RPMI8226 (cell line): Measurements from ENCODE around the gene TGFB2.

Experiments
- DNase-seq: peaks from one replicate; pipeline ENCODE4 v3.0.0-alpha.2; 2015

The TGFB2 gene

DNA sequence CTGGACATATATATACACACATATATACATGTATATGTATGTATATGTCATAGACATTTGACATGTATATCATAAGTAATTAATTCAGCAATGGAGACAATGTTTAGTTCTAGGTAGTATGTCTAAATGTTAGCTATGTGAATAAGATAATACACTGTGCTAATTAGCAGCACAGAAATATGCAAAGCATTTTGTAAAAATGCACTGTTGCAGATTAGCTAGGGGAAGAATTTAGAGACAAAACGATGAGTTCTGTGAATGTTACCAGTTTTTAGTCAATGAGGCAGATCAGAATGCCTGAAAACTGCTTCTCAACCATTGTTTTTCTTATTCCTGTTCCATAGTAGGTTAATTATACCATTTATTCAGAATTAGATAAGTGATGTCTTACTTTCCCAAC is 86.3 kb downstream of the TGFB2 start:
- DNase-seq = no peak

DNA sequence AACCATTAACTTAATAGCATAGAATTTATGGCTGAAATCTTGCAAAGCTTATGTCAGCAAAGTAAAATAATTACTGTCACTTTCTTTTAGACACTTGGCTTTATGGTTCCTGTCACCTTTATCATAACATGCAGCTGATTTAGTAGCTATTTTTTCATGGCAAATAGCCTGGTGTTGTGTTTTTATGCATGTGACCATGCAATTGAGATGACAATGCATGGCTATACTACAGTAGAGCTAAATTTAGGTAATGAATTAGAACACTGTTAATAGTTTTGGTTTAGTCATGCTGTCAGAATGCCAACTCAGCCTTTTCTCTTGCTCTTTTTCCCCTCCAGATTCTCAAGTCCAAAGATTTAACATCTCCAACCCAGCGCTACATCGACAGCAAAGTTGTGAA is 88.6 kb downstream of the TGFB2 start:
- DNase-seq = no peak

DNA sequence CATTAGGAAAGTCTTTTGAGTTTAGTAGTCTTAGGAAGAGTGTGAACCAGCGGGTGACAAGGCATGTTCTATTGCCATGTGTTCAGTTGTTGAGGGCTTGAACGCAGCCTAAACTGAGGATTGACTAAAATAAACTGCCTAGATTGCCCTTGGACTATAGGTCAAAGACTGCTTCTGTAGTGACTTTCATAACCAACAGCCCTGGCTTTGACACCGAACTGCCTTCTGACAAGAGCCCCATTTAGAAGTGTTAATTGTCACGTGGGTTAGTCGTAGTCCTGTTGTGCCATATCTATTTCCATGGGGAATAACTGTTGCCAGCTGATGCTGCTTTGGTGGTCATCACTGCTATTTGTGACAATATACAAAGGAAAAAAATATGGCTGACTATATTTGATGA is 90.4 kb downstream of the TGFB2 start:
- no peak for DNase-seq

DNA sequence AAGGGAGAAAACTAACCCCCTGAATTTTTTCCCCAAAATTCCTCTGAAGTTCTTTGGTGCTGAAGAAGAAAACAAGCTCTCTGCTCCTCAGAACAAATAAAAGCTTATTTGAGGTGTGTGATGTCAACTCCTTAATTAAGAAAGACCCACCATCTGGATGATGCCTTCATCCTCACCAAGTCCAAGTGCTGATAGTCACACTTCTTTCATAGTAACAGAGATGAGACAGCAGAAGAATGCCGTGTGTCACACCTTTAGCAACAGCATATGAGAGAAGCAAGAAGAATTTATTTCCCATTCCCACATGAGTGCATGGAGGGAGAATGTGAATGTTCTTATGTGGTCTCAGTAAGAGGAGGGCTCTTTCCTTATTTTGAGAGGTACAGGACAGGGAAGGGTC is 91.2 kb downstream of the TGFB2 start:
- no peak for DNase-seq

DNA sequence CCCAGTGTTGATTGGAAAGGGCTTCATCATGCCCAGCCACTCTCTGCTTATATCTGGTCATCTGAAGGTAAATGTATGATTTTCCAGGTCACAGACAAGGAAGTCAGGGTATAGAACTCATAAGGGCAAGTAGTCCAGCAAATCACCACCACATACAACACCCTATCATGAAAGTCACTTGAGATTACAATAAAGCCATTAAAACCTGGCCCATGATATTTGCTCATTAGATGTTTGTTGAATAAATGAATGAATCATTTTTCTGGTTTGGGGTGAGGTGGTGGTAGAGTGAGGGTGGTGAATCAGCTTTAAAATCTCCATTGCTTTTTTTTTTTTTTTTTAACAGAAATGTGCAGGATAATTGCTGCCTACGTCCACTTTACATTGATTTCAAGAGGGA is 91.9 kb downstream of the TGFB2 start:
- no peak for DNase-seq

DNA sequence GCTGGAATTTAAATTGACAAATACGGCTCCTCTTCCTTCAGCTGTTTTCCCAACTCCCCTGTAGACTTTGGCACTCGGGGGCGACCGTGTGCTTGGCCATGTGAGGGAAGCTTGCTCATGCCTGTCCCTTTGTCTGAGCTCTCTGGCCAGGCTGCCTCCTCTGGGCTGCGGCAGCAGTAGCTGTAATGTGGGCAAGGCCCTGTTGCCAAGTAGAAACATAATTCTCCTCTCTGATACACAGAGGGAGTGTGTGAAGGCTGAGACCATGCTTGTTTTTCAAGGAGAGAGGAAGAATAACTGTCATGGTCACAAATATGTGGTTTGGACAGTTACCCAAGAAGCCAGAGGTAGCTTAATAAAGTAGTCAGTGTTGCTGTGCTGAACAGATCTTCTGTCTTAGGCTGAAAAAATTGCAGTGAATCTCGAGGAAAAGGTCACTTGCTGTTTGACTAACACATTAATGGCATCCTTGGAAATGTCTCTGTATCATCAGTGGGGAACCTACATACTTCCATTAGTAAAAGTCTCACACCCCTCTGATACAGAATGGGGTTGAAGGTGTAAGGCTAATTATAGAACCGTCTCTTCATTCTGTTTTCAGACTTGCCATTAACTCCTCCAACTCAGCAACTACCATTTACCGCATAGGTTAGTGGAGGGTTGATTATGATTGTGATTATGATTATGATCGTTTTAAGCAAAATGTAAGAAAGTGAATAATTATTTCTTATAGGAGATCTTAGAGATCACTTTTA is 94.6 kb downstream of the TGFB2 start:
- no peak for DNase-seq

DNA sequence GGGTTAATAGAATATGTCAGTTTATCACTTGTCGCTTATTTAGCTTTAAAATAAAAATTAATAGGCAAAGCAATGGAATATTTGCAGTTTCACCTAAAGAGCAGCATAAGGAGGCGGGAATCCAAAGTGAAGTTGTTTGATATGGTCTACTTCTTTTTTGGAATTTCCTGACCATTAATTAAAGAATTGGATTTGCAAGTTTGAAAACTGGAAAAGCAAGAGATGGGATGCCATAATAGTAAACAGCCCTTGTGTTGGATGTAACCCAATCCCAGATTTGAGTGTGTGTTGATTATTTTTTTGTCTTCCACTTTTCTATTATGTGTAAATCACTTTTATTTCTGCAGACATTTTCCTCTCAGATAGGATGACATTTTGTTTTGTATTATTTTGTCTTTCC is 98.1 kb downstream of the TGFB2 start:
- no peak for DNase-seq

DNA sequence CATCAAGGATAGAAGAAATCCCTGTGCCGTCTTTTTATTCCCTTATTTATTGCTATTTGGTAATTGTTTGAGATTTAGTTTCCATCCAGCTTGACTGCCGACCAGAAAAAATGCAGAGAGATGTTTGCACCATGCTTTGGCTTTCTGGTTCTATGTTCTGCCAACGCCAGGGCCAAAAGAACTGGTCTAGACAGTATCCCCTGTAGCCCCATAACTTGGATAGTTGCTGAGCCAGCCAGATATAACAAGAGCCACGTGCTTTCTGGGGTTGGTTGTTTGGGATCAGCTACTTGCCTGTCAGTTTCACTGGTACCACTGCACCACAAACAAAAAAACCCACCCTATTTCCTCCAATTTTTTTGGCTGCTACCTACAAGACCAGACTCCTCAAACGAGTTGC is 99.0 kb downstream of the TGFB2 start:
- no peak for DNase-seq

DNA sequence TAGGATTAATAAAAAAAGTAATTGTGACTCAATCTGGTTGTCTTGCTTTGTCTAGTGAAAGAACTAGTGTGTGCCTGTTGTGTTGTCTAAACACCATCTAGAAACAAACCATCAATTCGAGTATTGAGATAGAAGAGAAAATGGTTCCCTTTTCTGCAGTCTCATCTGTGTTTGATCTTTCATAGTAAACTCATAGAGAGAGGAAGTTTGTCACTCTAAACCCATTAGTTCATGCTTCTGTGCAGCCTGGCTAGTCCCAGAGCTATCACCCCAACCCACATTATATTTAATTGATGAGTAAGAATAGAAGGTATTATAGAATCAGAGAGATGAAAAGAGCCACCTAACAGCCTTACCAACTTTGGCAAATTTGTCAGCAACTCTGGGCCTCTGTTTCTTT is 99.5 kb downstream of the TGFB2 start:
- DNase-seq = no peak

DNA sequence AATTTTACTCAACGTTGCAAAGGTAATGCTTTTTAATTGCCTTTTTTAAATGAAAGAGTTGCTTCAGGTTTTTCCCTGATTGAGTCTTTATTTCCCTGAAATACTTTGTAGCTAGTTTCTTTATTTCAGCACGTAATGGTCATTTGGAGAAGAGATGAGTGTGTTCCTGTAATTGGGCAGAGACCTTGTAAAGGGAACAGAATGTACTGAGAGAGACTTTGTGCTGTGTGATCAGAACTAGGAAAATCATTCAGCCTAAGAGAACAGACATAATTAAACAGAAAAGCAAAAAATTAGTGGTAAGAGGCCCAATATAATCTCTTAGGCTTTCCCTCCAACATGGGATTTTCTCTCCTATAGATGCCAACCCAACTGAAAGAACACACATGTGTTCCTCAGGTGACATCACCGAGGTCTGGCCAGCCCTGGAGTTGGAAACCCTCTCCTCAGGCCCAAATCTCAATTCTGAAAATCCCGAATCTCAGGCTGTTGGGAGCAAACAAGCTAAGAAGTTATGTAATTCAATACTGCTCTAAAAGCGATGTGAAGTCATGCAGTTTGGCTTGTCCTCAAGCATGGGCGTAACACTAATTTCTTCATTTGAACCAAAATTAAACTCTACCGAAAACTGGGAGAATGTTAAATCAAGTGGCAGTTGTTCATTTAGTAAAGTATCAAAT is 102.0 kb downstream of the TGFB2 start:
- no peak for DNase-seq

DNA sequence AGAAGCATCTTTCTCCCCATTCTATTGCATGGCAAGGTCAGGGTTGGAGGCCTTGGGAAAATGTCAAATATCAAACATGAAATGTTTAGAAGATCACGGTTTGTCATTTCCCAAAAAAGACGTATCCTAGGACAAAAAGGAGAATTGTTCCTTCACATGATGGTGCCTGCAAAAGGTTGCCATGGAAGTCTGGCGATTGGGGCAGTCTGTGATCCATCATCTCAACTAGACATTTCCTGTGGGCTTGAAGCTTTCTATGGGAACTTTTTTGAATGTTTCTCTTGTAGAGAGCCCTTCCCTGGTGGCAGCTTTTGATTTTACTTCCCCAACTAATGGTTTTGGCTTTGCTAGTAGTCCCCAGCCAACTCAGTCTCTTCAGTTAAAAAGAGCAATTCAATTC is 106.3 kb downstream of the TGFB2 start:
- DNase-seq = no peak

DNA sequence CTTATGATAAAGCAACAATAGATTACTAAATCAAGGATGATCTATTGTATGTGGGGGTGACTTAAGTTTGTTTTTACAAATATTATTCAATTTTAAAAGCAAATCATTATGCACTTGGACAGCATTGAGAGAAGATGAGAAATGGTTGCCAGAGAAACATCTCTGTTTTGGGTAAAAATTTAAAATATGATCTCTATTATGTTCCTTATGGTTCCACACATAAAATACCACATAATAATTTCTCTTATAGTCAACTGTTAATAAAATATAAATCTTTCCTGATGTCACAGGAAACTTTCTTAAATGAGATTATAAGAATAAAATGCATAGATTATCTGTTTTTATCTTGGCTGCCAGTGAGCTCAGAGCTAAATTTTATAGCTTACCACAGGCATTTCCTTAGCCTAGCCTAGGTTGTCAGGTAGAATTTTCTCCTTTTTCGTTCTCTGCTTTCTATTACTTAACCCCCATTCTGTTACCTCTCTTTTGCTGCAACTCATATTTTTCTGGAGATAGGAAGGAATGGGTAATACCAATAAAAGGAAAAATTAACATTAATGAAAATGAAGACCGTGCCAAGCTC is 109.7 kb downstream of the TGFB2 start:
- DNase-seq = no peak

DNA sequence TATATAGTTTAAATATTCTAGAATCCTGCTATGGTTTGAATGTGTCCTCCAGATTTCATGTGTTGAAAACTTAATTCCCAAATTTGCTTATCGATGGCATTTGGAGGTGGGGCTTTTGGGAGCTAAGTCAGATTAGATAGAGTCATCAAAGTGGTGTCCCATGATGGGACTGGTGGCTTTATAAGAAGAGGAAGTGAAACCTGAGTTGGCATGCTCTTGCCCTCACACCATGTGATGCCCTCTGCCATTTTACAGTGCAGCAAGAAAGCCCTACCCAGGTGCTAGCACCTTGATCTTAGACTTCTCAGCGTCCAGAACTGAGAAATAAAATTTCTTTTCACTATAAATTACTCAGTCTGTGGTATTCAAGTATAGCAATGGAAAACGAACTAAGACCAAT is 111.3 kb downstream of the TGFB2 start:
- DNase-seq = peak; percentile 94

DNA sequence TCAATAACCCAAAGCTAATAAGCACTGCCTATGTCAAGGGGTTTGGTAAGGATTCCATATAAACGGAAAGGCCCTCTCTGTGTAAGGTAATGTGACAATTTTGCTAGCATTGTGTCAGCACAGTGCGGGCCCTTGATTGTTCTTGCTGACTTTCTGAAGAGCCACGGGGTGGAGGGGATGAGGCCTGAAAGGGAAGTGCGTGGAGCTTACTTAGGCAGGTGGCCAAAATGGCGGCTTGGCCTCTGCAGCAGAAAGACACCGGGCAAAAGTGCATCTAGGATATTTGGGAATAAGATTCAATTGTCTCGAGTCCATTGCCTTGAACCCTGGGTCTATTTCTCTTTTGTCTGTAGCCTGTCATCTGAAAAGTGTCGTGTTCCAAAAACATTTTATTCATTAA is 114.3 kb downstream of the TGFB2 start:
- peak; percentile 89 for DNase-seq

DNA sequence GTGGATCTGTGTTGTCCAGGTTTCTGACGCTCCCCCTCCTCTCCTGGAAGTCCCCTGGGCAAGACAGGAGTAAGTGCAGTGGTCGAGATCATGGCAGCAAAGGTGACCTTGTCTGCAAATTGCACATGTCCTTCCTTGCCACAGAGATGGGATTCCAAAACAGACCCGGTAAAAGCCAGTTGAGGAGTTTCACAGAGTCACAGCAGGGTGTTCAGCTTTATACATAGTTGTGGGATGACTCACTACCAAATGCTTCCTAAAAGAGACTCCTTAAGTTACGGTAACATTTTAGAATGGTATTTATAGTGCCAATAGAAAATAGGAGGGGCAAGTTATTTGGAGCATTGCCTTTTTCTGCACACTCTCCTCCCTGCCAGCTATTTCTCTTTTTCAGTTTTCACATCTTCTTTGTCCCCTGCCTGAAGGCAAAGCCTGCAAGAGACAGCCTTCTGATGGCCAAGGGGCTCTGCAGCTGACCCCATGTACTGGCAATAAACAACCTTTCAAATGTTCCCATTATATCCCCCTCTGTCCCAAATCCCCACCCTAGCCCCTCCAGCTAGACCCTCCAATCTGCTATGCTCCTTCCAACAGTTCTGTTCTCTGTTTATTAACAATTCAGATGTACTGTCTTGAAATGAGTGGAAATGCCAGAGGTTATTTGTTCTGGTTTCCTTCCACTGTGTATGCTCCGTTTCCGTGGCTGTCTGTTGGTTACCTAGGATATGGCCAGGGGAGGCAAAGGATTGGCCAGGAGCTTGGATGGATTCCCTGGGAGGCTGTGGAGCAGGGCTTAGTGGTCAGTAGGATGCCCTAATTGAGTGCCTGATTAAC is 115.0 kb downstream of the TGFB2 start:
- DNase-seq = peak; percentile 88

DNA sequence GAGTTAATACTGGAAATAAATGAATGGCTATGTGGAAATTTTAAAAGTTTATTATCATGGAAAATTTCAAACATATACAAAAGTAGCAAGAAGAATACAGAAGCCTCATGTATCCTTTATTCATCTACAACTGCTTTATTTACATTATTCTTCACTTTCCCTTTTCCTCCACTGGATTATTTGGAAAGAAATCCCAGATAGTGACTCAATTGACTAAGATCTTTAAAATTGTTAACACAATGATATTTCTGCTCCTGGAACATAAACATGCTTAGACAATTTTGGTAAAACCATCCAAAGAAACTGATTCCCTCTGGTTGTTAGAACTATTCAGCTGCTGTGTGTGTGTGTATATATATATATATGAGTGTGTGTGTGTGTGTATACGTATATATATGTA is 116.2 kb downstream of the TGFB2 start:
- no peak for DNase-seq

DNA sequence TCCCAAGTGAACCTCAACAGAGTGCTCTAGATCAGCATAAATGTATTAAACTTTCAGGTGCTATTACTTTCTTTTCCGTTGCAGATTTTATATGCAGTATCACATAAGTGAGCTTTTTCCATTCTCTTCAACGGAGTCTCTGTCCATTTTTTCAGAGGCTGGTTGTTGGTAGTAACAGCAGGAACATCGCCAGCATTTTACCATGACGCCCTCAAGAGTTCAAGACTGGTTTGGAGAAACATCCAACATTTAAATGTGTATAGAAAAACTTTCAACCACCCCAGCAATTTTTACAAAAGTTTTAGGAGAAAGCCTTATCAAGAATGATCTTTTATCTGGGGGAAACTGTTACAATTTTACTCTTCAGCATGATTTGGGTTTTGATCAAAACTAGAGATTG is 117.0 kb downstream of the TGFB2 start:
- no peak for DNase-seq

DNA sequence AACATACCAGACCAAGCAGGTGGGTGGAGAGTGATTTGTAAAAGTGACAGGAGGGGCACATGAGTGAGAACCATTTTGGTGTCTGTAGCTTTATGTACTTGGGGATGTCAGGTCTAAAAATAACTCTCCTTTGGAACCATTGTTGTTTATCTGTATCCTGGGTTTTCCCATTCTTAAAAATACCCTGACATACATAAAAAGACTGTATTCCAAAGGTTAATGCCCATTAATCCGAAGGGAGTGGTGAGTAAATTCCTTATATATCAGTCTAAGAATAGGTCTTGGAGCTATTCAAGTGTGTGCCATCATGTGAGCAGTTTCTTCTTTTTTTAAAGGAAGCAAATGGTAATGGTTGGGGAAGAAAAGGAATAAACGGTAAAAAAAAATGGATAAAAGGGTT is 117.5 kb downstream of the TGFB2 start:
- DNase-seq = no peak

DNA sequence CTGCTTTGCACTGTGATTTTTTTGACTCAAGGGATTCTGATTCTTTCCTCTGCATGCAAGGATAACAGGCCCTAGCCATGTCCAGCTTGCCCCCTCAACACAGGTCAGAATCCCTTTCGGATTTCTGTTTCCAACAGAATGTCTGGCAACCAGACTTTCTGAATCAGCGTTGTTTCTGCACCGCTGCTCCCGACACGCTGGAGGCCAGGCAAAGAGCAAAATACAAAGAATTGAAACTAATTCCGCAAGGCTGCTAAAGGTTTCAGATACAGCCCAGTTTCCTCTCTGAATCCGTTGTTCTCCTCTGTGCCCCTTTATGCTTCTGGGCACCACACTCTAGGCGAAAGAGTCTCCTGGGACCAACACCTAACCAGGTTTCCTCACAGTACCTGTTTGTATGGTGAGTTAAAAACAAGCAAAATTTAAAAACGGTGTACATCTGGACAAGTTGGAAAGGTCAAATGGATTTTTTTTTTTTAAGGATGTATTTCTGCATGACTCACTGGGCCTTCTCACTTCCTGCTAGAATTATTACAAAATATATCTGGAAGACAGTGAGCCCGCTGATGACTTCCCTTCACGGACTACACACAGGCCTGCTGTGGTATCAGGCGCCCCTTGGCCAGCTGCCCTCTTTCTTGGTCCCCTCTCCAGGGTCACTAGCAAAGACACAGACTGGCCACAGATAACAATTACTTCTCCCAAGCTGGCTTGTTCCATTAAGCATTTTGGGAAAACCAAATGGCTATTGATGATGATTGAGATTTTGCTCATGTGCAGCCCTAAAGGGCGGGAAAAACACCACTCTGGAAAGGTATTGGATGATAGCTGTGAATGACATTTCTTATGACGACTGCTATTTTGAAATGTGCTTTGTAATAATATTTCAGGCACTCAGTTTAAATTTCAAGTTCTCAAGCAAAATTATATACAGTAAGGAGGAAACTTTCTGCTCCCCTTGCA is 118.3 kb downstream of the TGFB2 start:
- DNase-seq = peak; percentile 77

DNA sequence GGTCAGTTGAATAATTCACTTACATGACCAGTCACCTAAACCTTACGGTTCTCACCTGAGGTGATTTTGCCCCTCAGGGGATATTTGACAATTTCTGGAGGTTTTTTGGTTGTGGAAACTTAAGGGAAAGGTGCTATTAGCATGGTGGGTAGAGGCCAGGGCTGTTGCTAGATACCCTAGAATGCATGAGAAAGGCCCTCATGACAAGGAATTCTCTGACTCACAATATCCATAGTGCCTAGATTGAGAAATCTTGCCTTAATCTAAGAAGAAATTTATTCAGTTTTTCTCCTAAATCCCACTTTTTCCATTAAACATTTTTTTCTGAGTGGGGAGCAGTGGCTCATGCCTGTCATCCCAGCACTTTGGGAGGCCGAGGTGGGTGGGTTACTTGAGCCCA is 119.7 kb downstream of the TGFB2 start:
- no peak for DNase-seq

DNA sequence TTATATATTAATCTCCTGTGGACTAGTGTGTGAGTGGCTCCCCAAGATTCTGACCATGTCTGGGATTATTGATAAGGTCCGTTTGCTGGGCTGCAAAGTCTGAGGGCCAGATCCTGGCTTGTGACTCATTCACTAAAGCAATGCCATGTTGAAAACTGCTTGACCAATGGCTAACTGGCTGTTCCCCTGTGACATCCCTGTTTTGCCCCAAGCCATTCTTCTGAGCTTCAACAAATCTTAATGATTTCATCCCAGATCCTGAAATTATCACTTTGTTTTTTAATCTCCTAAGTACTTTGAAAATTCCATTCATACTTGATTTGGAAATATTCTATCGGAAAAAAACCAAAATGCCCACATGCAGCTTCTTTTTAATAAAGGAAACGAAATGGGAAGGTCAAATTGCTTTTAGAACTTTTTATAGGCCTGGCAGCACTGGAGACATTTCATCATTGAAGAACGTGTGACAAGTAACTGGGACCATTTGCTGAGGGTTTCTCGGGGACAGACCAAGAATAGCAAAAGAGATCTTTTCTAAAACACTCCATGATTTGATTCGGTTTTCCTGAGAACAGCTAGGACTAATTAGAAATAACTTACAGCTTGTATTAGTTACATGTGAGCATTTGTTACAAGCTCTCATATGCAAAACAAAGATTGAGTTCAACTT is 121.3 kb downstream of the TGFB2 start:
- DNase-seq = no peak
